Choroid plexus epithelial cell (primary cell): ENCODE data around the gene IFI44L.

ENCODE experiments used
- DNase-seq: peaks from one replicate; pipeline ENCODE4 v3.0.0-alpha.2; 2010; ENCODE audit warnings: low read depth
- H3K4me3 ChIP-seq: 2 replicates; pipeline ENCODE4 v1.5.1; 2011; ENCODE audit warnings: low read depth, mild to moderate bottlenecking, control low read depth, low read length, moderate library complexity
- TF ChIP-seq, protein P1 (sequence below): conservative IDR thresholded peaks from 2 replicates; pipeline ENCODE4 v1.5.1; 2011; ENCODE audit warnings: low read depth, mild to moderate bottlenecking, control low read depth, inconsistent platforms, low read length, moderate library complexity

Gene IFI44L

DNA sequence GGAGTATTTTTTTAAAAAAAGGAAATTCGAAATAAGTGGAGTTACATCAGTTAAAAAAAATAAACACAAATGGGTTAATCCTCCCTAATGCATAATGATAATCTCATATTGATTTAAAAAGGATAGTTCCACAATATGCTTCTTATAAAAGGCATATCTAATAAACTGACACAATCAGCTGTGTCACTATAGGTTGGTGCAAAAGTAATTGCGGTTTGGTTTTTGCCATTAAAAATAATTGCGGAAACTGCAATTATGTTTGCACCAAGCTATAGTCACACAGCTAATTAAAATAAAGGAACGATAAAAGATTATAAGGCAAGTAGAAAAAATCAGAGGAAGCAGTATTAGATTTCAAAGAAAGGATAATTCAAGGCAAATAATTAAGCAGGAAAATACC is 21.0 kb upstream of the IFI44L start:
- TF ChIP-seq, protein P1, sequence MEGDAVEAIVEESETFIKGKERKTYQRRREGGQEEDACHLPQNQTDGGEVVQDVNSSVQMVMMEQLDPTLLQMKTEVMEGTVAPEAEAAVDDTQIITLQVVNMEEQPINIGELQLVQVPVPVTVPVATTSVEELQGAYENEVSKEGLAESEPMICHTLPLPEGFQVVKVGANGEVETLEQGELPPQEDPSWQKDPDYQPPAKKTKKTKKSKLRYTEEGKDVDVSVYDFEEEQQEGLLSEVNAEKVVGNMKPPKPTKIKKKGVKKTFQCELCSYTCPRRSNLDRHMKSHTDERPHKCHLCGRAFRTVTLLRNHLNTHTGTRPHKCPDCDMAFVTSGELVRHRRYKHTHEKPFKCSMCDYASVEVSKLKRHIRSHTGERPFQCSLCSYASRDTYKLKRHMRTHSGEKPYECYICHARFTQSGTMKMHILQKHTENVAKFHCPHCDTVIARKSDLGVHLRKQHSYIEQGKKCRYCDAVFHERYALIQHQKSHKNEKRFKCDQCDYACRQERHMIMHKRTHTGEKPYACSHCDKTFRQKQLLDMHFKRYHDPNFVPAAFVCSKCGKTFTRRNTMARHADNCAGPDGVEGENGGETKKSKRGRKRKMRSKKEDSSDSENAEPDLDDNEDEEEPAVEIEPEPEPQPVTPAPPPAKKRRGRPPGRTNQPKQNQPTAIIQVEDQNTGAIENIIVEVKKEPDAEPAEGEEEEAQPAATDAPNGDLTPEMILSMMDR = no peak
- H3K4me3 ChIP-seq = no peak overlapping the region
- DNase-seq = no peak

DNA sequence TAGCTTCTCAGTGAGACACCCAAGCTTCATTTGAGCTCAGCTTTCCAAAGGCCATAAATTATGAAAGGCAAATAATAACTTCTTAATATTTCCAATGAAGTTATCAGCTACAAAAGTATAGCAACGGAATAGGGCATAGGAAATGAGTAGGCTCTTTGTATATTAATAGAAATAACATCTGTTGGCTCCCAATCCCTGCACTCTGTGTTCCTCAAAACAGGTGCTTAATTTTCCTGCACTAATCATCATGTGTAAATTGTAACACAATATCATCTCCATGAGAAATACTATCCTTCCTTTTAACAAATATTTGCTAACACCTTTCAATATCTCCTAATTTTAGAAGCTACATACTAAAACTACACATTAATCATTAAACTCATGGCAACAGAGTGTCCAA is 19.2 kb upstream of the IFI44L start:
- no peak overlapping the region for H3K4me3 ChIP-seq
- TF ChIP-seq, protein P1 = no peak
- DNase-seq = no peak

GRCh38 chr1:78603206-78603605 is 17.0 kb upstream of the IFI44L start:
- H3K4me3 ChIP-seq = no peak overlapping the region
- TF ChIP-seq, protein P1 = no peak
- DNase-seq = peak; percentile 48

- TF ChIP-seq, protein P1 = no peak
- no peak for DNase-seq
- H3K4me3 ChIP-seq = no peak overlapping the region
Observed at GRCh38 chr1:78604643-78605042, 15.6 kb upstream of the IFI44L start.

DNA sequence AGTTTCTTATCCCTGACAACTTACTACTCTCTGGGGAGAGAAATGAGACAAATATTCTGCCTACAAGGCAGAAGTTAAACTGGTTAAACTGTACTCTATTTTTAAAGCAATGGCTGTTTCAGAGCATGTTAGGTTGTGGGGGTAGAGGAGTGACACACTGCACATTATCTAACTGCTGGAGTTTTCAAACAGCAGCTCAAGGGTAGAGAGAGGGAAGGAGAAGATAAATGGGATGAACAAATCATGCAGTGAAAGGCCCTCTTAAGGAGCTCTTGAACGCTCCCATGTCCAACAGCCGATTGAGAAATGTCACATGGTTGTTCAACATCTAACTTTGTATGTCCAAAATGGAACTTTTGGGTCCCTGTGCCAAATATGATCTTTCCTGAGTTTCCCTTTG is 14.0 kb upstream of the IFI44L start:
- DNase-seq = no peak
- H3K4me3 ChIP-seq = no peak overlapping the region
- TF ChIP-seq, protein P1 = no peak

- peak; percentile 67 for DNase-seq
- TF ChIP-seq, protein P1 = peak; percentile 50
- H3K4me3 ChIP-seq = no peak overlapping the region
Observed at GRCh38 chr1:78607334-78607927, 12.8 kb upstream of the IFI44L start.

DNA sequence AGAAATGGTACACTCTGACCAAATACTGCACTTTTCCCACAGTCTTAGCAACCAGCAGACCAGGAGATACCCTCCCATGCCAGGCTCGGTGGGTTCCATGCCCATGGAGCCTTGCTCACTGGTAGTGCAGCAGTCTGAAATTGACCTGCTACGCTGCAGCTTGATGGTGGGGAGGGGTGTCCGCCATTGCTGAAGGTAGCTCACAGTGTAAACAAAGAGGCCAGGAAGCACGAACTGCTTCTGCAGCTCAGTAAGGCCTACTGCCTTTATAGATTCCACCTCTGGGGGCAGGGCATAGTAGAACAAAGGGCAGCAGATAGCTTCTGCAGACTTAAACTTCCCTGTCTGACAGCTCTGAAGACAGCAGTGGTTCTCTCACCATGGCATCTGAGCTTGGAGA is 12.3 kb upstream of the IFI44L start:
- TF ChIP-seq, protein P1 = no peak
- no peak overlapping the region for H3K4me3 ChIP-seq
- no peak for DNase-seq
